HG03025 (cell line): ENCODE results near the gene CACNA1H.

Experiments
- ATAC-seq: cut with Tn5 transposase; IDR thresholded peaks from one replicate; pipeline ENCODE4 v1.9.1; 2021; ENCODE audit warnings: mild to moderate bottlenecking, moderate library complexity; ENCODE audit not compliant: unreplicated experiment, low FRiP score

Gene CACNA1H

DNA sequence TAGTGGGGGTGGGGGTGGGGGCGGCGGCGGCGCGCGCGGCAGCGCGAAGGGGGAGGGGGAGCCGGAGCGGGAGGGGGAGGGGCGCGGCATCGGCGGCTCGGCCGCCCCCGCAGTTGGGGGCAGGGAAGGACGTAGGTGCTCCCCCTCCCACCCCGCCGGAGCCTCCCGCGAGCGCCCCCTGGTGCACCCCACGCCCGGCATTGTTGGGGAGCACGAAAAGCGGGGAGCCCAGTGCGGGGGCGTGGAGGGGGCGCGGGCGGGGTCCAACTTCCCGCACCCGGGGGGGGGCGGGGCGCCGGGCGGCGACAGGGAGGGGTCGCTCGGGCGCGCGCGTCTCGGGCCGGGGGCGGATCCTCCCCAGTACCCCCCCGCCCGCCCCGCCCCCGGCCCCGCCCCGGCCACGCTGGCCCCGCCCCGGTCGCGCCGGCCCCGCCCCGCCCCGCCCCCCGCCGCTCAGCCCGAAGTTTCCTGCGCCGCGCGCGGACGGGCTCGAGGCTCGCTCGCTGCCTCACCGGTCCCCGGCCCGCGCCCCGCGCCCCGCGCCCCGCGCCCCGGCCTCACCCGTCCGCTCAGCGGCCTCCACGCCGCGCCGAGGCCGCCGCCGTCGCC is at the start of gene CACNA1H:
CACNA1H (plus strand) TSS at position 456 of the 609 bp plus-strand sequence. CDS start 632 bp downstream, outside the sequence.
- no peak for ATAC-seq

DNA sequence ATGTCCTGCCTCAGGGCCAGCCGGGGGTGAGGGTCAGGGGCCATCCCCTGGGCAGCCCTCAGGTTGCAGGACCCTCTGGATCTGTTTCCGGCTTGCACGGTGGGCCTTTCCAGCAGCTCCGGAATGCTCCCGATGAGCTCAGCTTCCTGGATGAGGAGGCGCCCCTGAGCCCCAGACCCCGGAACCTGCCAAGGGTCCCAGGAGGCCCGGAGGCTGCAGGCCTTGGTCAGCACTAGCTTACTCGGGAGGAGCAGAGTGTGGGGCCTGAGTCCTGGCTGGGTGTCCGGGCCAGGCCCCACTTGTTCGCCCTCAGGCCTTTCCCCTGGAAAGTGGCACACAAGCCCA is 49.3 kb upstream of the CACNA1H start:
- ATAC-seq, result no peak

- ATAC-seq, result no peak
These were observed 46.9 kb upstream of the CACNA1H start for GRCh38 chr16:1105888-1106620.

- ATAC-seq, result no peak
These were observed 46.2 kb upstream of the CACNA1H start for GRCh38 chr16:1106659-1107058.

- ATAC-seq, result no peak
These were observed 45.8 kb upstream of the CACNA1H start for GRCh38 chr16:1107141-1107540.

GRCh38 chr16:1107731-1108130 is 45.2 kb upstream of the CACNA1H start:
- no peak for ATAC-seq

DNA sequence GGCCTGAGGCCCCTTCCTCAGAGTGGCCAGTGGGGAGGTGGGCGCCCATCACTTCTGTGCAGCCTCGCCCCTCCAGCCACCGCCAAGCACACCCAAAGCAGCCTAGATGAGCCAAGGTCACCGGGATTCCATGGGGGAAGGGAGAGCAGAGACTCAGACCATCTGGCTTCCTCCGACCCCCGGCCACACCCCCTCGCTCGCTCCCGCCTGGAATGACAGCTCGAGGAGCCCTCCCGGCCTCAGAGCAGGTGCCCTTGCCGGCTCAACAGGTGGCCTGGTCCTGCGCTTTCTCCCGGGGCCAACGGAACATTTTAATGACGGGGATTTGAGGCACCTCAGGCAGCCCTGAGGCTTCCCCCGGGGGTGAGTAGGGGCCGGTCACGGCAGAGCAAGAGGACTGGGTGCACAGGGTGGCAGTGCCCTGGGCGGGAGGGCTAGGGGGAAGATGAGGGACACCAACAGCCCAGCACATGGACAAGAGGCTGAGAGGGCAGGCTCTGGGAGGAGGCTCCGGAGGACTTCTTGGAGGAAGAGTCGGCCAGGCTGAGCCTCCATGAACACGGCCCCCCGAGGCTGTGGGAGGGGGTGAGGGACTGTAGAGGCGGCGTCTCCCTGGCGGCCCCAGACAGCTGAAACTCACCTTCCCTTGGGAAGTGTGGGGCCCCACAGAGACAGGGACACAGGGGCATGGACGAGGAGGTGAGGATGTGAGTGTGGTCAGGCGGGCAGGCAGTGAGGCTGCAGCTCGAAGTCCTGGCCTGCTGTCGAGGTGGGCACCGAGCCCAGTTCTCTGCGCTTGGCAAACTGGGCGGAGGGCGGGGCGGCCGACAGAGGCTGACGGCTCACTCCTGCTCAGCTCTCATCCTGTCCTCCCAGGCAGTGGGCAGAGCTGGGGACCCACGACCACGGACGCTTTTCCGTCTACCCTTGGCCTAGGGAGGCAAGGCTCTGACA is 44.3 kb upstream of the CACNA1H start:
- no peak for ATAC-seq

- no peak for ATAC-seq
These were observed 43.3 kb upstream of the CACNA1H start for GRCh38 chr16:1109648-1110047.

DNA sequence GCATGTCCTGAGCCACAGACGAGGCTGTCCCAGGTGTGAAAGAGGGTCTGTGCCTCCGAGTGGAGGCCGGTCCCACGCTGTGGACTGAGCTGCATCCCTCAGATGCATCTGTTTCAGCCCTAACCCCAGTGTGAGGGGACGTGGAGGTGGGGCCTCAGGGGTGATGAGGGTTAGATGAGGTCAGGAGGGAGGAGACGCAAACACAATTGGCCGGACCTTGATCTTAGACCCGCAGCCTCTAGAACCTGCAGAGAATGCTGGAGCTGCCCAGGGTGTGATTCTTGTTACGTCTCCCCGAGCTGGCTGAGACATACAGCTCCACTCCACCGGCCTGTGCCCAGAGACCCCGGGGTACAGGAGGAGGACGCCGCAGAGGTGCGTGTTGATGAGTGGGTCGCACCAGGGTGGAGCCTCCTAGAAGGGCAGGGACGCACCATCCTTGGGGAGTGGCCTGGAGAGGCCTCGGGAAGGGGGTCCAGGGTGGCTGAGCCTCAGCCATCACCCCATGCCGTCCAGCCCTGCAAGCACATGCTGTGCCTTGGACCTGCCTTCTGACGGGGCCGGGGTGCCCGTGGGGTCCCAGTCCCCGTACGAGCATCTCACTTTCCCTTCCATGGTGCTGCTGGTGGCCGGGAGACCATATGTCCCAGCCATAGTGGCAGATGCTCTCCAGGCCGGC is 40.3 kb upstream of the CACNA1H start:
- no peak for ATAC-seq

DNA sequence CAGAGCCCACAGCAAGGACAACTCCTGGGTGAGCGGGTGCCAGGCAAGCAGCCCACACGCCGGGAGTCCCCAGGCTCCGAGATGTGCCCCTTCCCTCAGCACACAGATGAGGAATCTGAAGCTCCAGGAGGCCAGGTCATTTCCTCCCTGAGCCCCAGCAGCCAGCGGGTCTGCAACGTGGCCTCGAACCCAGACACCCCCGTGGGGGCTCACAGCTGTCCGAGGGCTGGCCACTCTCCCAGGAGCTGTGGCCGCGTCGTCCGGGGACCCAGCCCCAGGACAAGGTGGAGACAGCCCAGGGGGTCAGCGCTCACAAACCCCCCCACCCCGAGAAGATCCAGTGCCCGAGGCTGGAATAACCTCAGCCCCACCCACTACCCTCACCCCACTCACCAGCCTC is 39.4 kb upstream of the CACNA1H start:
- no peak for ATAC-seq

DNA sequence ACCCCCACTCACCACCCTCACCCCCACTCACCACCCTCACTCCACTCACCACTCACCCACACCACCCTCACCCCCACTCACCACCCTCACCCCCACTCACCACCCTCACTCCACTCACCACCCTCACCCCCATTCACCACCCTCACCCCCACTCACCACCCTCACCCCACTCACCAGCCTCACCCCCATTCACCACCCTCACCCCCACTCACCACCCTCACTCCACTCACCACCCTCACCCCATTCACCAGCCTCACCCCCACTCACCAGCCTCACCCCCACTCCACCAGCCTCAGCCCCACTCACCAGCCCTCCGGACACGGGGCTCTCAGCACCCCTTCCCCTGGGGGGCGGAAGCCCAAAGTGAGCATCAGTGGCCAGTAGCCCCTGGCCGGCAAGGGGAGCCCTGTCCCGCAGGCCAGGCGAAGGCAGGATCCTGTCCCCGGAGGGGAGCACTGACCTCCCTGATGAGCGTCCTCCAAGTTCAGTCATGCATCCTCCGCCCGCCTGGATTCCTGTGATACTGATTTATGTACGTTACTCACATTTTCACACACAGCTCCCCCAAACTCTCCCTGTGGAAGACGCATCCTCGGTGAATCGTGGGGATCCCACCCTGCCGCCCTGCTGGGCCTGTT is 38.9 kb upstream of the CACNA1H start:
- no peak for ATAC-seq

DNA sequence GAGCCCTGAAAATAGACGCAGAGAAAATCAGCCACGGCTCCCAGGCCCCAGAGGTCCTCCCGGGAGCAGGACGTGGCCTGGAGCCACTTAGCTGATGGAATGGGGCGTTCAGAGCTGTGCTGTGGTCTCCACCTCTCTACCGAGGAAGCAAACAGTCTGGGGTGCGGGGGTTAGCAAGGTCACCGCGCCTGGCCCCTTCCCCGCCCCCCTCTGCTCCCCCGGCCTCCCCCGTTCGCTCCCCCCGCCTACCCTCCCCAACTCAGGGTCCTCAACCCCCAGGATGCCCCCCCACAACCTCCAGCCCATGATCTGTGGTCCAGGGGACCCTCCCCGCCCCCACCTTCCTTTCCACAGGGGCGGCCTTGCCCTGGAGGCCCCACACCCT is 36.2 kb upstream of the CACNA1H start:
- ATAC-seq, result no peak

DNA sequence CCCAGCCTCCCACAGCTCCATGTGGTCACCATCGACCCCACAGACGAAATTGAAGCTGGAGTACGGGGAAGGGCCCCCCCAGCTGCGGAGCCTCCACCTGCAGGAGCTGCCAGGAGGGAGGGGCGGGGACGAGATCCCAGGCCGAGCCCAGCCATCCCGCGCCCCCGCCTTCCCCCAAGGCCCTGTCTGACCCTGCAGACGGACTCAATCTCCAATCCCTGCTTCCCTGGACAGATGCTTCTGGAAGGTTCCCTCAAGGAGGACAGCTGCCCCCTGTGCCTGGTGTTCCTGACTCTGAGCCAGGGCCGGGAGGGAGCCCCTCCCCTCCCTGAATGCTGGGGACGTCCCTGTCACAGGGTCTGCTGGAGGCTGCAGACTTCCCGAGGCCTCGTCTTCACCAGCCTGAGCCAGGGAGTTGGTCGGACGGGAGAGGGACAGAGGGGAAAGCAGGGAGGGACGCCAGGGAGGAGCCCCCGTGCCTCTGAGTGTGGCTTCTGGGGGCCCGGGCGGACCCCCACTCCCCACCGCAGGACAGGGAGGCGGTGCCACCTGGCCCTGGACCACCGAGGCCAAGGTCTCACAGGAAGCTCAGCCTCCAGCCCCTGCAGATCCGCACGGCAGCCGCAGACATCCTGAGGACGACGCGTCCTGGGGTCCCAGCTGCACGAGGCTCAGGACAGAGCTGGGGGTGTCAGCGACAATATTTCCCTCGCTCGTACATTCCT is 35.6 kb upstream of the CACNA1H start:
- ATAC-seq, result no peak

DNA sequence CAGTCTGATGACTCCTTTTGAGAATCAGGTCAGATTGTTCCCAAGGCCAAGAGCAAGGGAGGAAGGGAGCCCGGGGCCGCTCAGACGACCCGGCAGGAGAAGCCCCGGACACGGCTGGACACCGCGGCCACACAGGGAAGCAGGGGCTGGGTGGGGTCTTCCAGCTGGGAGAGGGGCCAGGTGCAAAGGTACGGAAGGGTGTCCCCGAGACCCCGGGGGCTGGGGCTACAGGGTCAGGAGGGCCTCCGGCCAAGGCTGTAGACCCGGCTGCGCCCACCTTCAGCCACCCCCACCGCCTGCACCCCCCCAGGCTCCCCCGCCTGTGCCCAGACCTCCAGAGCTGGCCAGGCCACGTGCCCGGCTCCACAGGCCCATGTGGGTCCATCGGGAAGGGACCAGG is 35.0 kb upstream of the CACNA1H start:
- no peak for ATAC-seq

- ATAC-seq, result no peak
These were observed 33.8 kb upstream of the CACNA1H start for GRCh38 chr16:1119129-1119528.

DNA sequence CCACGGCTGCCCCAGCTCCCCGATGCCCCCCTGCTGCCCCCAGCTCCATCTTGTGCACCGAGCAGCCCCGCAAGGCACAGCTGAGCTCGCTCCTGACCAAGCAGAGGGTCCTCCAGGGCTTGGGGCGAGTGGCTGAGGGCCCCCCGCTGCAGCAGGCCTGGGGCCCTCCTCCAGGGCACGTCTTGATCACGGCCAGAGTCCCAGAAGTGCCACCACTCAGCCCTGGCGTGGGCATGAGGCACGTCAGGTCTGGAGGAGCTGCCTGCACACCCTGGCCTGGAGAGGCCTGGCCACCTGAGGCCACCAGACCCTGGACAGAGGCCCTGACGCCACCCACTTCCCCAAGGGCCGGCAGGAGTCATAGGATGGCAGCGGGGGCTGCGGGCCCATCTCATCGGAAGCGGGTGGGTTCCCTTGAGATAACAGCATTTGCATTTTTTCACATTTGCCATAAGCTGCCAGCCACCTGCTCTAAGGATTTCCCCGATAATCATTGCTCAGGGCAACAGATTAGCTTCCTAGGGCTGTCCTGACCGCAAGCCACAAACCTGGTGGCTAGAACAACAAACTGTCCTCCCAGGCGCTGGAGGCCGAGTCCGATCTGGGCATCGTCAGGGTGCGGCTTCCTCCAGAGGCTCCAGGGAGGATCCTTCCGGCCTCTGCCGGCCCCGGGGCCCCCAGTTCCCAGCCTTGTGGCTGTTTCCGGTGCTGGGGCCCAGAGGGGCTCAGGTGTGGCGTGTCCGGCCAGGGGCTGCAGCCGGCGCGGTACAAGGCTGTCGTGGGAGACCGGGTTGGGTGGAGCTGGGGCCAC is 32.9 kb upstream of the CACNA1H start:
- ATAC-seq, result no peak

- no peak for ATAC-seq
These were observed 32.3 kb upstream of the CACNA1H start for GRCh38 chr16:1120577-1120941.

- no peak for ATAC-seq
These were observed 31.9 kb upstream of the CACNA1H start for GRCh38 chr16:1121009-1121408.
